Loucy (cell line): ENCODE measurements around the gene EVC.

Source experiments
- H2AFZ ChIP-seq: fragments of 200-600 bp; sonication (generic); 2 replicates; pipeline ENCODE4 v1.6.0; 2016; ENCODE audit warnings: antibody characterized with exemption, mild to moderate bottlenecking, low read length, moderate library complexity
- H3F3A ChIP-seq: fragments of 200-600 bp; 2 replicates; pipeline ENCODE4 v1.6.0; 2016; ENCODE audit warnings: antibody characterized with exemption, low read depth, mild to moderate bottlenecking
- H3K27me3 ChIP-seq: fragments of 200-600 bp; sonication (generic); 2 replicates; pipeline ENCODE4 v1.6.1; 2014; ENCODE audit warnings: low read length, mild to moderate bottlenecking; ENCODE audit not compliant: insufficient read depth, poor library complexity, severe bottlenecking
- H3K36me3 ChIP-seq: fragments of 200-600 bp; sonication (generic); 2 replicates; pipeline ENCODE4 v1.6.1; 2016; ENCODE audit warnings: low read length; ENCODE audit not compliant: insufficient read depth
- H3K4me1 ChIP-seq: fragments of 200-600 bp; sonication (generic); 2 replicates; pipeline ENCODE4 v1.5.1; 2014; ENCODE audit warnings: low read length, mild to moderate bottlenecking; ENCODE audit not compliant: insufficient read depth, poor library complexity, severe bottlenecking
- H3K4me2 ChIP-seq: fragments of 200-600 bp; sonication (generic); 2 replicates; pipeline ENCODE4 v1.6.0; 2014; ENCODE audit warnings: antibody characterized with exemption, low read length, low read depth, mild to moderate bottlenecking; ENCODE audit not compliant: poor library complexity, severe bottlenecking
- H3K4me3 ChIP-seq: fragments of 200-600 bp; sonication (generic); 2 replicates; pipeline ENCODE4 v1.5.1; 2014; ENCODE audit warnings: low read length, mild to moderate bottlenecking, mixed read lengths; ENCODE audit not compliant: poor library complexity, severe bottlenecking
- H3K79me2 ChIP-seq: fragments of 200-600 bp; sonication (generic); 2 replicates; pipeline ENCODE4 v1.6.1; 2014; ENCODE audit warnings: low read length; ENCODE audit not compliant: insufficient read depth
- H3K9ac ChIP-seq: fragments of 200-600 bp; sonication (generic); 2 replicates; pipeline ENCODE4 v1.6.0; 2014; ENCODE audit warnings: mild to moderate bottlenecking, low read depth, low read length, moderate library complexity; ENCODE audit not compliant: poor library complexity, severe bottlenecking
- H3K9me2 ChIP-seq: fragments of 200-600 bp; sonication (generic); replicated peaks from 2 replicates; pipeline ENCODE4 v1.6.1; 2016; ENCODE audit warnings: low read depth, low read length, mixed read lengths
- H3K9me3 ChIP-seq: fragments of 200-600 bp; sonication (generic); 2 replicates; pipeline ENCODE4 v1.6.1; 2014; ENCODE audit warnings: mild to moderate bottlenecking, antibody characterized with exemption, low read length, low read depth; ENCODE audit not compliant: insufficient read depth
- H4K20me1 ChIP-seq: fragments of 200-600 bp; sonication (generic); 2 replicates; pipeline ENCODE4 v1.6.0; 2014; ENCODE audit warnings: antibody characterized with exemption, low read length, mild to moderate bottlenecking; ENCODE audit not compliant: insufficient read depth, poor library complexity, severe bottlenecking
- CTCF ChIP-seq: fragments of 200-600 bp; sonication (generic); conservative IDR thresholded peaks from 2 replicates; pipeline ENCODE4 v1.5.1; 2014; ENCODE audit warnings: mild to moderate bottlenecking, antibody characterized with exemption, low read length
- EZH2phosphoT487 ChIP-seq: fragments of 200-600 bp; IDR thresholded peaks from 2 replicates; pipeline ENCODE4 v1.6.1; 2018; ENCODE audit warnings: antibody characterized with exemption, mild to moderate bottlenecking, moderate library complexity, borderline replicate concordance

EVC gene

GRCh38 chr4:5842456-5842855 is 131.5 kb downstream of the EVC start:
- Histone ChIP-seq H3F3A (no peaks in the 10 kb centered on the region), H3K9me3 (no peaks in the 10 kb centered on the region), H3K4me2 (no peak overlapping the region), H4K20me1 (no peaks in the 10 kb centered on the region), H3K9ac (no peak overlapping the region), H2AFZ (no peak overlapping the region), H3K36me3 (no peaks in the 10 kb centered on the region), H3K79me2 (no peaks in the 10 kb centered on the region), H3K27me3 (no peaks in the 10 kb centered on the region), H3K4me1 (no peaks in the 10 kb centered on the region), H3K9me2 (no peaks in the 10 kb centered on the region), H3K4me3 (no peak overlapping the region)
- TF ChIP-seq EZH2phosphoT487: no peak
- no peak for TF ChIP-seq CTCF

GRCh38 chr4:5843573-5844530 is 132.9 kb downstream of the EVC start:
- H2AFZ ChIP-seq: no peak overlapping the region
- TF ChIP-seq CTCF (no peak), EZH2phosphoT487 (no peak)
- H3K9me3 ChIP-seq: no peaks in the 10 kb centered on the region
- no peak overlapping the region for H3K4me2 ChIP-seq
- H3K4me1 ChIP-seq: no peaks in the 10 kb centered on the region
- no peaks in the 10 kb centered on the region for H3K79me2 ChIP-seq
- no peaks in the 10 kb centered on the region for H3K36me3 ChIP-seq
- H3K9me2 ChIP-seq: no peaks in the 10 kb centered on the region
- H4K20me1 ChIP-seq: no peaks in the 10 kb centered on the region
- no peak overlapping the region for H3K4me3 ChIP-seq
- H3F3A ChIP-seq: no peaks in the 10 kb centered on the region
- no peaks in the 10 kb centered on the region for H3K27me3 ChIP-seq
- H3K9ac ChIP-seq: no peak overlapping the region

GRCh38 chr4:5845035-5845905 is 134.3 kb downstream of the EVC start:
- no peaks in the 10 kb centered on the region for H3K36me3 ChIP-seq
- no peaks in the 10 kb centered on the region for H3K27me3 ChIP-seq
- TF ChIP-seq EZH2phosphoT487 (no peak), CTCF (no peak)
- H3F3A ChIP-seq: no peaks in the 10 kb centered on the region
- H3K4me1 ChIP-seq: no peaks in the 10 kb centered on the region
- no peaks in the 10 kb centered on the region for H3K79me2 ChIP-seq
- no peaks in the 10 kb centered on the region for H4K20me1 ChIP-seq
- no peak overlapping the region for H2AFZ ChIP-seq
- no peak overlapping the region for H3K4me3 ChIP-seq
- no peaks in the 10 kb centered on the region for H3K9me2 ChIP-seq
- H3K4me2 ChIP-seq: no peak overlapping the region
- no peak overlapping the region for H3K9ac ChIP-seq
- no peaks in the 10 kb centered on the region for H3K9me3 ChIP-seq
